Gastroesophageal sphincter (tissue), 4 donors: ENCODE data around the gene ARHGEF37. TPM values are rescaled to one million over a fixed set of nuclear protein-coding genes. Genes with fewer than 3 reads are reported as not detected.

ENCODE experiments used
- ATAC-seq: fragments of 150-250 bp; one replicate; pipeline ENCODE4 v1.9.1; 2016; ENCODE audit warnings: mild to moderate bottlenecking, moderate library complexity
- H3K27ac ChIP-seq, 4 donors: fragments of 200-600 bp; sonication (generic) in 3 of 4; 1 replicate in 3 of 4; 2 replicates in 1 of 4; pipeline ENCODE4 v1.5.1; 2016 to 2019
- H3K27me3 ChIP-seq: fragments of 200-600 bp; sonication (generic); one replicate; pipeline ENCODE4 v1.5.1; 2019
- H3K36me3 ChIP-seq, 2 donors: fragments of 200-600 bp; sonication (generic); one replicate each; pipeline ENCODE4 v1.5.1; 2019; ENCODE audit warnings: control low read depth in 1 of 2
- H3K4me1 ChIP-seq, 3 donors: fragments of 200-600 bp; sonication (generic); 1 replicate in 2 of 3; 2 replicates in 1 of 3; pipeline ENCODE4 v1.5.1; 2016 to 2019; ENCODE audit warnings: control low read depth in 2 of 3
- H3K4me3 ChIP-seq, 2 donors: fragments of 200-600 bp; sonication (generic); one replicate each; pipeline ENCODE4 v1.5.1; 2019; ENCODE audit warnings: mild to moderate bottlenecking in 1 of 2, moderate library complexity in 1 of 2
- H3K9me3 ChIP-seq, 3 donors: fragments of 200-600 bp; sonication (generic); one replicate each; pipeline ENCODE4 v1.5.1; 2017 to 2019; ENCODE audit warnings: control low read depth in 2 of 3
- EP300 ChIP-seq: sonication (generic); formaldehyde crosslinking; IDR thresholded peaks from one replicate; pipeline ENCODE4 v1.6.1; 2017; ENCODE audit warnings: antibody characterized with exemption, mild to moderate bottlenecking
- POLR2A ChIP-seq, 2 donors: fragments of 450-650 bp; IDR thresholded peaks; one replicate each; pipeline ENCODE4 v1.6.1; 2017; ENCODE audit warnings: antibody characterized with exemption in 2 of 2, mild to moderate bottlenecking in 2 of 2, moderate library complexity in 1 of 2
- POLR2AphosphoS5 ChIP-seq: sonication (generic); formaldehyde crosslinking; IDR thresholded peaks from one replicate; pipeline ENCODE4 v1.6.1; 2017; ENCODE audit warnings: antibody characterized with exemption
- WGBS, 2 donors: methylation state at CpG; one replicate each; pipeline ENCODE4 v1.1.5; 2018; ENCODE audit warnings: low coverage in 1 of 2; 5-methylcytosine and 5-hydroxymethylcytosine counted together
- total RNA-seq, 4 donors: library from RNA; depleted of rRNA; stranded (reverse); fragments of >200 nt; gene quantifications; one replicate each; pipeline ENCODE4 v1.1.0, GENCODE V29; 2016
- TF ChIP-seq, protein P1 (sequence below), 4 experiments: fragments of 200-600 bp in 2 of 4; fragments of 450-650 bp in 2 of 4; sonication (generic) in 1 of 4; IDR thresholded peaks; one replicate each; pipeline ENCODE4 v1.5.1; 2017 to 2019; ENCODE audit warnings: antibody characterized with exemption in 4 of 4, mild to moderate bottlenecking in 2 of 4, moderate library complexity in 2 of 4

The ARHGEF37 gene
- total RNA-seq, 4 donors from 2014 or later: 13.5 to 30.6 (median 20.1) TPM

DNA sequence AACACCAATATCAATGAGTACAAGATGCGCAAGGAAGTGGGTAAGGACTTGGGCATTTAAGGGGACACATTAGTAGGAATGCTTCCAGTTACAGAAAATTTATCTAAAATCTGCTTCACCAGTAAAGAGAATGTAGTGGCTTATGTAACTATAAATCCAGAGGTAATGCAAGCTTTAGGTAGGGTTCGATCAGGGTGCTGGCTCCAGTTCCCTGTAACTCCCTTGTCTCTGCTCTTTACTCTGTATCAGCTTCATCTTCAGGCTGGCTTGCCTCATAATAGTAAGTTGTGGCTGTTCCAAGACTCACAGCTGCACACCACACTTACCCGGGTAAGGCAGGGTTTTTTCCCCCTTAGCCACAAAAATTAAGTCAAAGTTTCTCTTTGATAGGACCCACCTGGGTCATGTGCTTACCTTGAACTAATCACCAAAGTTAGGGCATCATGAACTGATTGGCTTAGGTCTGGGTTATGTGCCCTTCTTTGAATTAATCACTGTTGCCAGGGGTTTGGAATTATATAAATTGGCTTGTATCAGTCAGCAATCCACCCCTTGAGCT, 35.5 kb downstream of the ARHGEF37 start:
- 63 to 86% methylated on average over 2 to 3 of the region's 3 CpGs for WGBS, 2 donors
- H3K27ac ChIP-seq: no peak overlapping the region
- peaks cover 0 to 89% of the 10 kb centered on the region in 2 donors for H3K36me3 ChIP-seq

DNA sequence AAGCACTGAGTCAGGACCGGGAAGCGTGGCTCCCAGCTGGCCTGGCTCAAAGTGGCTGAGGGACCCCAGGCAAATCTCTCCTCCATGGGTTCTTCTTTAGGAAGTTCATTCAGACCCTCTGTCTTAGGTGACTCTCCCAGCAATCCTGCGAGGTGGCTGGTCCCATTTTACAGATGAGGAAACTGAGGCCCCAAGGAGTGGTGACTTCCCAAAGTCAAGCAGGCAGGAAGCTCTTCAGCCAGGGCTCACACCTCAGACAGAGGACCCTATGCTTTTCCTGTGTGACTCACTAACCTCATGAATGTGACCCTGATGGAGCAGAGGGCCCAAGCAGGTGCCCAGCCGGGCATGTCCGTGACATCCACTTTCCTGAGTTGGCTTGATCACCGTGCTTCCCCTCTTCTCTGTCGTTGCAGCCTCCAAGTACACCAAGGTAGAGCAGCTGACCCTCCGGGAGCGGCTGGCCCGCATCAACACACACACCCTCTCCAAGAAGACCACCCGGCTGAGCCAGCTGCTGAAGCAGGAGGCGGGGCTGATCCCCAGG, 36.5 kb downstream of the ARHGEF37 start:
- TF ChIP-seq POLR2A (IDR thresholded peaks at IDR 0.05) (no peak), EP300 (no peak), POLR2AphosphoS5 (no peak)
- TF ChIP-seq, protein P1, sequence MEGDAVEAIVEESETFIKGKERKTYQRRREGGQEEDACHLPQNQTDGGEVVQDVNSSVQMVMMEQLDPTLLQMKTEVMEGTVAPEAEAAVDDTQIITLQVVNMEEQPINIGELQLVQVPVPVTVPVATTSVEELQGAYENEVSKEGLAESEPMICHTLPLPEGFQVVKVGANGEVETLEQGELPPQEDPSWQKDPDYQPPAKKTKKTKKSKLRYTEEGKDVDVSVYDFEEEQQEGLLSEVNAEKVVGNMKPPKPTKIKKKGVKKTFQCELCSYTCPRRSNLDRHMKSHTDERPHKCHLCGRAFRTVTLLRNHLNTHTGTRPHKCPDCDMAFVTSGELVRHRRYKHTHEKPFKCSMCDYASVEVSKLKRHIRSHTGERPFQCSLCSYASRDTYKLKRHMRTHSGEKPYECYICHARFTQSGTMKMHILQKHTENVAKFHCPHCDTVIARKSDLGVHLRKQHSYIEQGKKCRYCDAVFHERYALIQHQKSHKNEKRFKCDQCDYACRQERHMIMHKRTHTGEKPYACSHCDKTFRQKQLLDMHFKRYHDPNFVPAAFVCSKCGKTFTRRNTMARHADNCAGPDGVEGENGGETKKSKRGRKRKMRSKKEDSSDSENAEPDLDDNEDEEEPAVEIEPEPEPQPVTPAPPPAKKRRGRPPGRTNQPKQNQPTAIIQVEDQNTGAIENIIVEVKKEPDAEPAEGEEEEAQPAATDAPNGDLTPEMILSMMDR (IDR thresholded peaks at IDR 0.05): no peak
- H3K4me1 ChIP-seq: peaks cover 0 to 17% (median 0%) of the 10 kb centered on the region in 3 donors
- no peaks in the 10 kb centered on the region for H3K9me3 ChIP-seq
- no peak for ATAC-seq
- H3K27me3 ChIP-seq: no peaks in the 10 kb centered on the region
- H3K36me3 ChIP-seq: peaks cover 0 to 89% of the 10 kb centered on the region in 2 donors
- 20% methylated on average over 1 of the region's 12 CpGs; no CpG with 5 or more reads in 1 of the 2 donors for WGBS, 2 donors
- H3K4me3 ChIP-seq: no peak overlapping the region
- no peak overlapping the region for H3K27ac ChIP-seq

More for the DNA sequence above, 35.5 kb downstream of the ARHGEF37 start:
- ATAC-seq: no peak
- no peak for TF ChIP-seq POLR2AphosphoS5
- TF ChIP-seq, protein P1 (IDR thresholded peaks at IDR 0.05): no peak
- H3K9me3 ChIP-seq: no peaks in the 10 kb centered on the region
- H3K4me1 ChIP-seq: peaks cover 0 to 17% (median 0%) of the 10 kb centered on the region in 3 donors
- H3K4me3 ChIP-seq: no peak overlapping the region
- no peaks in the 10 kb centered on the region for H3K27me3 ChIP-seq

DNA sequence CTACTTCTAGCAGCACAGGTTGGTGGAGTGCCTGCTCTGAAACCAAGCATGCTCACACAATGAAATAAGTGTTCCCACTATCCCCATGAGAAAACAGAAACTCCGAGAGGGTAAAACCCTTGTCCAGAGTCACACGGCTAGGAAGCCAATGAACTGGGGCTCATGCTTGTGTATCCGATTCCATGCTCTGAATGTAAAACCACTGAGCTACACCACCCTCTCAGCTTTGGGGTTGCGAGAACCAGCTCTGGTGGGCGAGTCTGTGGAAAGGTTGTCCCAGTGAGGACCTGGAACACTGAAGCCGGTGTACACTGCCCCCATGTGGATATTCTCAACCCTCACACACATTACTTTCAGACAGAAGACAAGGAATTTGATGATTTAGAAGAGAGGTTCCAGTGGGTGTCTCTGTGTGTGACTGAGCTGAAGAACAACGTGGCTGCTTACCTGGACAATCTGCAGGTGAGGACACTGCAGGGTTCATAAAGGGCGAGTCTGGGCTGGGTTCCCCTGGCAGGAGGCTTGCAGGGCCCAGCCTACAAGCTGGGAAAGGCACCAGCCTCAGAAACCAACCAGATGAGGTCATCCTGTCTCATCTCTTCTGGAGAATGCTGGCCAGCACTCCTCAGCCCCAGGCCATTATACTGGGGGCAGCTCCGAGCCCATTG, 37.4 kb downstream of the ARHGEF37 start:
- TF ChIP-seq, protein P1 (IDR thresholded peaks at IDR 0.05): peak in 3 of 4 experiments; percentile 59 to 70 (median 63)
- no peak for TF ChIP-seq POLR2A (IDR thresholded peaks at IDR 0.05)
- H3K36me3 ChIP-seq: peaks cover 0 to 89% of the 10 kb centered on the region in 2 donors
- H3K4me1 ChIP-seq: peaks cover 0 to 17% (median 0%) of the 10 kb centered on the region in 3 donors
- WGBS, 2 donors: 80% methylated on average over 1 of the region's 9 CpGs; no CpG with 5 or more reads in 1 of the 2 donors
- no peaks in the 10 kb centered on the region for H3K27me3 ChIP-seq
- no peaks in the 10 kb centered on the region for H3K9me3 ChIP-seq
- H3K27ac ChIP-seq: no peak overlapping the region
- ATAC-seq: peak; percentile 60
- no peak overlapping the region for H3K4me3 ChIP-seq

DNA sequence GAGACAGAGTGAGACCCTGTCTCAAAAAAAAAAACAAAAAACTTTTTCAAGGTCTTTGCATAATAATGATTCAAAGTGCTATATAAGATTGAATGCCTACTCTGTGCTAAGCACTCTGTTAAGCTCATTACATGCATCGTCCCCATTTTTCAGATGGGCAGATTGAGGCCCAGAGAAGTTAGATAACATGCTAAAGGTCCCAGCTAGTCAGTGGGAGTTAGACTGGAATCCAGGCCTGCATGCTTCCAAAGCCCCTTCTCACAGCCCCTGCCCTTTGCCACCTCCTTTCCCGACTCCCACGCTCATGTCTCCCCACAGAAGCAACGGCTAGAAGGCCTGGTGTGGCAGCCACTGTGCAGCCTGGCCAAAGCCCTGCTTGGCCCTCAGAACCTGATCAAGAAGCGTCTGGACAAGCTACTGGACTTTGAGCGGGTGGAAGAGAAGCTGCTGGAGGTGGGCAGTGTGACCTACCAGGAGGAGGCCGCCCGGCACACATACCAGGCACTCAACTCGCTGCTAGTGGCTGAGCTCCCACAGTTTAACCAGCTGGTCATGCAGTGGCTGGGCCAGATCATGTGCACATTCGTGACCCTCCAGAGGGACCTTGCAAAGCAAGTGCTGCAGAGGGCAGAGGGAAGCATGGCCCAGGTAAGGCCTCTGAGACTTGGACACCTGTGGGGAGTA, 40.3 kb downstream of the ARHGEF37 start:
- H3K36me3 ChIP-seq: peaks cover 0 to 100% of the 10 kb centered on the region in 2 donors
- no peaks in the 10 kb centered on the region for H3K9me3 ChIP-seq
- H3K27me3 ChIP-seq: no peaks in the 10 kb centered on the region
- TF ChIP-seq EP300: no peak
- no peak for TF ChIP-seq POLR2A (IDR thresholded peaks at IDR 0.05)
- TF ChIP-seq, protein P1 (IDR thresholded peaks at IDR 0.05): no peak
- TF ChIP-seq POLR2AphosphoS5: no peak
- H3K4me3 ChIP-seq: no peak overlapping the region
- 100% methylated on average over 1 of the region's 10 CpGs for WGBS, 2 donors
- no peak overlapping the region for H3K27ac ChIP-seq
- H3K4me1 ChIP-seq: peaks cover 0 to 6% (median 0%) of the 10 kb centered on the region in 3 donors
- no peak for ATAC-seq
